Measurements from ENCODE around the gene MTF2. TPM values are rescaled to one million over a fixed set of nuclear protein-coding genes. Genes with fewer than 3 reads are reported as not detected.

The MTF2 gene
- total RNA-seq, 1 experiment from 2014 or later, result 17.0 TPM

DNA sequence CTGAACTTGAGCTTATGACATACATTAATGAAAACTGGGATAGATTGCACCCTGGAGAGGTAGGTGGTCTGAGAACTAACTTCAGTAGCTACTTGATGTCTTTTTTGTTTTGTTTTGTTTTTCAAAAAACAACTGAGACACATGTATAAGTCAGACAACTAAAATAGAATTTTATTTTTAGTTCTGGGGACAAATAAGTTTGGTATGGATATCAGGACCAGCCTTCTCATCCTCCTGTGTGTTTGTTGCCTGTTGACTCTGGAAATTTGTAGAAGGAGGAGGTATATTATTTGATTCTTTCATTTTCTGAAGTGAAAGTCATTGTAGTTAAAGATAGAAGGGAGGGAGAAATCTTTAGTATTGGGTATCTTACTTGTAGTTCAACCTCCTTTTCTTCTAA lies 41.5 kb downstream of the MTF2 start:
- CTCF ChIA-PET, result no interaction called here
- H3K27ac Mint-ChIP-seq (ENCODE audit: low read depth, unreplicated experiment), result no peak overlapping the region
- H3K36me3 Mint-ChIP-seq (ENCODE audit: insufficient read depth, unreplicated experiment), result peaks cover 42% of the 10 kb centered on the region
- intact Hi-C loops (cut with micrococcal nuclease), result no loop called here
- BruUV-seq (replicated peaks), result no TSS peak
- TF ChIP-seq, protein P1, sequence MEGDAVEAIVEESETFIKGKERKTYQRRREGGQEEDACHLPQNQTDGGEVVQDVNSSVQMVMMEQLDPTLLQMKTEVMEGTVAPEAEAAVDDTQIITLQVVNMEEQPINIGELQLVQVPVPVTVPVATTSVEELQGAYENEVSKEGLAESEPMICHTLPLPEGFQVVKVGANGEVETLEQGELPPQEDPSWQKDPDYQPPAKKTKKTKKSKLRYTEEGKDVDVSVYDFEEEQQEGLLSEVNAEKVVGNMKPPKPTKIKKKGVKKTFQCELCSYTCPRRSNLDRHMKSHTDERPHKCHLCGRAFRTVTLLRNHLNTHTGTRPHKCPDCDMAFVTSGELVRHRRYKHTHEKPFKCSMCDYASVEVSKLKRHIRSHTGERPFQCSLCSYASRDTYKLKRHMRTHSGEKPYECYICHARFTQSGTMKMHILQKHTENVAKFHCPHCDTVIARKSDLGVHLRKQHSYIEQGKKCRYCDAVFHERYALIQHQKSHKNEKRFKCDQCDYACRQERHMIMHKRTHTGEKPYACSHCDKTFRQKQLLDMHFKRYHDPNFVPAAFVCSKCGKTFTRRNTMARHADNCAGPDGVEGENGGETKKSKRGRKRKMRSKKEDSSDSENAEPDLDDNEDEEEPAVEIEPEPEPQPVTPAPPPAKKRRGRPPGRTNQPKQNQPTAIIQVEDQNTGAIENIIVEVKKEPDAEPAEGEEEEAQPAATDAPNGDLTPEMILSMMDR (IDR thresholded peaks at IDR 0.05; ENCODE audit: unreplicated experiment), result no peak
- no peak overlapping the region for H3K4me3 Mint-ChIP-seq (ENCODE audit: unreplicated experiment)
- H3K9me3 Mint-ChIP-seq (ENCODE audit: unreplicated experiment), result no peaks in the 10 kb centered on the region
- POLR2A ChIA-PET, result interaction anchor here (0.6 to 0.9 kb wide), 2 partner anchors 39 to 42 kb away, joined by 3 read pairs; partner anchors contain the start of gene MTF2
- no peaks in the 10 kb centered on the region for H3K27me3 Mint-ChIP-seq (ENCODE audit: insufficient read depth, unreplicated experiment)
- no peaks in the 10 kb centered on the region for H3K4me1 Mint-ChIP-seq (ENCODE audit: insufficient read depth, unreplicated experiment)
- DNase-seq (ENCODE audit: unreplicated experiment), result no peak

DNA sequence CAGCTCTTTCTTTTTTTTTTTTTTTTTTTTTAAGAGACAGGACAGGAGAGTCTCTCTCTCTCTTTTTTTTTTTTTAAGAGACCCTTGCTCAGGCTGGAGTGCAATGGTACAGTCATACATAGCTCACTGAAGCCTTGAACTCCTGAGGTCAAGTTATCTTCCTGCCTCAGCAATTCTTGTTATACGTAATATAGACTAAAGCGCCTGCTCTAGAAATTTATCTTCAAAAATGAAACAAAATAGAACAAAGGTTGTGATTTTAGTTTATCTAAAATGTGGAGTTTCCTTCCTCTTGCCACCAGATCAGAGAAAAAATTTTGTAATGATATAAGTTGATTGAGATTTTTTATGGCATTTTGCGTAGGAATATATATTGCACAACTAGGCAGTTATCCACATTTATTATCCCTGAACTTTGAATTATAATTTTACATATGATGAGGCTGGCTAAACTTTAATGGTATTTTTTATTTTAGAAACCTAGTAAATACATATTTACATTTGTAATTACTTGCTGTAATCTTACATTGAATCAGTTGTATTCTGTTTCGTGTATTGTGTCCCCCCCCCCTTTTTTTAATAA lies 44.2 kb downstream of the MTF2 start:
- no peak overlapping the region for H3K4me3 Mint-ChIP-seq (ENCODE audit: unreplicated experiment)
- H3K4me1 Mint-ChIP-seq (ENCODE audit: insufficient read depth, unreplicated experiment), result no peaks in the 10 kb centered on the region
- TF ChIP-seq, protein P1 (IDR thresholded peaks at IDR 0.05; ENCODE audit: unreplicated experiment), result no peak
- no peaks in the 10 kb centered on the region for H3K9me3 Mint-ChIP-seq (ENCODE audit: unreplicated experiment)
- CTCF ChIA-PET, result no interaction called here
- peaks cover 26% of the 10 kb centered on the region for H3K36me3 Mint-ChIP-seq (ENCODE audit: insufficient read depth, unreplicated experiment)
- DNase-seq (ENCODE audit: unreplicated experiment), result no peak
- BruUV-seq (replicated peaks), result no TSS peak
- H3K27me3 Mint-ChIP-seq (ENCODE audit: insufficient read depth, unreplicated experiment), result no peaks in the 10 kb centered on the region
- H3K27ac Mint-ChIP-seq (ENCODE audit: low read depth, unreplicated experiment), result no peak overlapping the region
- POLR2A ChIA-PET, result interaction anchor here (1.8 kb wide), 1 partner anchor 45 kb away, joined by 8 read pairs; the partner anchor contains the start of gene MTF2
- intact Hi-C loops (cut with micrococcal nuclease), result no loop called here

DNA sequence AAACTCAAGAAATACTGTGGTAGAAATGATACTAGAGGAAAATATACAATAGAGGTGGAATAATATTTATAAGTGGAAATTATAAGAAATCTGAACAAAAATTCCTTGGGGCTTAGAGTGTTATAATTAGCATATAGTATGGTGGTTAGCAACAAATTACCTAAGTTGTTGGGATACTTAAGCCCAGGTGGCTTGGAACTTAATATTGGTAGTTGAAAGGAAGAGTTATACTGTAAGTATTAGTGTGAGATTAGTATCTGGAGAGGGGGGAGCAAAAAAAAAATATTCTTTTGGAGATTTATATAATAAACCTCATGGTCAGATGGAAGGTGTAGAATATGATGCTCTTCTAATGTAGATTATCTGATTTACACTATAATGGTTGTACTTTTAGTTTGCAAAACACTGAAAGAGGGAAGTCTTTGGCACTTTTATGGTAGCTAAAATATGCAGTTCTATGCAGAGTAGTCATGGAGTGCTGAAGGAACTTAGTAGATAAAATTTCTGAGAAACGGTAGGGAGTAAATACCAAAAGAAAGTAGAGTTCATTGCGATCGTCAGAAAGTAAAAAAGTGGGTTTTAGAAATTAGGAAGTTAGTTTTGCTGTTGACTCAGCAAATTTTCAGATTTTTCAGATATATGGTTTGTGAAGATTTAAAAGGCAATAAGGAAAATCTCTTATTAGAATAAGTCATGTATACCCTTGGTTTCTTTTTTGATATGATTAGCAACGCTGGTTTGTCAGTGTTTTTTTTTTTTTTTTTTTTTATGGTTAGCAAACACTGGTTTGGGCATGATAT lies 45.7 kb downstream of the MTF2 start:
- H3K4me1 Mint-ChIP-seq (ENCODE audit: insufficient read depth, unreplicated experiment), result no peaks in the 10 kb centered on the region
- no peak overlapping the region for H3K4me3 Mint-ChIP-seq (ENCODE audit: unreplicated experiment)
- CTCF ChIA-PET, result interaction anchor here (0.6 to 0.7 kb wide), 2 partner anchors 356 to 1388 kb away, joined by 3 read pairs; no protein-coding TSS in a partner anchor
- no peaks in the 10 kb centered on the region for H3K9me3 Mint-ChIP-seq (ENCODE audit: unreplicated experiment)
- BruUV-seq (replicated peaks), result no TSS peak
- no peaks in the 10 kb centered on the region for H3K27me3 Mint-ChIP-seq (ENCODE audit: insufficient read depth, unreplicated experiment)
- TF ChIP-seq, protein P1 (IDR thresholded peaks at IDR 0.05; ENCODE audit: unreplicated experiment), result no peak
- no peak overlapping the region for H3K27ac Mint-ChIP-seq (ENCODE audit: low read depth, unreplicated experiment)
- POLR2A ChIA-PET, result no interaction called here
- peaks cover 20% of the 10 kb centered on the region for H3K36me3 Mint-ChIP-seq (ENCODE audit: insufficient read depth, unreplicated experiment)
- intact Hi-C loops (cut with micrococcal nuclease), result no loop called here
- no peak for DNase-seq (ENCODE audit: unreplicated experiment)

GRCh38 chr1:93129507-93130099 lies 50.5 kb downstream of the MTF2 start:
- CTCF ChIA-PET, result interaction anchor here (0.7 kb wide), 1 partner anchor 40 kb away, joined by 3 read pairs; no protein-coding TSS in a partner anchor
- BruUV-seq (replicated peaks), result no TSS peak
- Mint-ChIP-seq H3K36me3 (ENCODE audit: insufficient read depth, unreplicated experiment) (peaks cover 5% of the 10 kb centered on the region), H3K9me3 (ENCODE audit: unreplicated experiment) (no peaks in the 10 kb centered on the region), H3K27ac (ENCODE audit: low read depth, unreplicated experiment) (no peak overlapping the region), H3K4me3 (ENCODE audit: unreplicated experiment) (no peak overlapping the region), H3K4me1 (ENCODE audit: insufficient read depth, unreplicated experiment) (no peaks in the 10 kb centered on the region), H3K27me3 (ENCODE audit: insufficient read depth, unreplicated experiment) (no peaks in the 10 kb centered on the region)
- POLR2A ChIA-PET, result no interaction called here
- no peak for DNase-seq (ENCODE audit: unreplicated experiment)
- intact Hi-C loops (cut with micrococcal nuclease), result no loop called here
- TF ChIP-seq, protein P1 (IDR thresholded peaks at IDR 0.05; ENCODE audit: unreplicated experiment), result no peak

Data from MCF 10A (cell line).